H9 (cell line): Measurements from ENCODE around the gene HSD17B13. TPM values are rescaled to one million over a fixed set of nuclear protein-coding genes. Genes with fewer than 3 reads are reported as not detected.
A peak's percentile ranks its signal among the peaks of the same experiment; 100 is the strongest.

Experiments used
- DNase-seq: peaks from one replicate; pipeline ENCODE4 v3.0.0-alpha.2; 2017
- H2AFZ ChIP-seq: one replicate; pipeline ENCODE4 v1.6.1; 2013; ENCODE audit warnings: mild to moderate bottlenecking, low read length, control low read depth, moderate library complexity
- H2AK5ac ChIP-seq: 2 replicates; pipeline ENCODE4 v1.6.1; 2013; ENCODE audit warnings: low read length, control low read depth, mixed read lengths; ENCODE audit not compliant: insufficient read length
- H2BK120ac ChIP-seq: one replicate; pipeline ENCODE4 v1.6.1; 2013; ENCODE audit warnings: low read depth, mild to moderate bottlenecking, low read length, control low read depth, inconsistent platforms; ENCODE audit not compliant: poor library complexity, severe bottlenecking
- H2BK12ac ChIP-seq: 2 replicates; pipeline ENCODE4 v1.6.1; 2013; ENCODE audit warnings: low read length, control low read depth, mixed read lengths, low read depth; ENCODE audit not compliant: insufficient read length
- H2BK15ac ChIP-seq: 2 replicates; pipeline ENCODE4 v1.6.1; 2013; ENCODE audit warnings: low read depth, low read length, control low read depth
- H2BK20ac ChIP-seq: one replicate; pipeline ENCODE4 v1.6.1; 2013; ENCODE audit warnings: low read depth, mild to moderate bottlenecking, low read length, control low read depth, inconsistent platforms; ENCODE audit not compliant: poor library complexity, severe bottlenecking
- H2BK5ac ChIP-seq: 2 replicates; pipeline ENCODE4 v1.6.1; 2013; ENCODE audit warnings: low read length, control low read depth, mixed read lengths; ENCODE audit not compliant: insufficient read length
- H3K14ac ChIP-seq: 2 replicates; pipeline ENCODE4 v1.6.1; 2013; ENCODE audit warnings: low read length, control low read depth; ENCODE audit not compliant: insufficient read depth
- H3K18ac ChIP-seq: 2 replicates; pipeline ENCODE4 v1.6.1; 2013; ENCODE audit warnings: low read depth, mild to moderate bottlenecking, mixed read lengths, low read length, control low read depth; ENCODE audit not compliant: insufficient read length
- H3K23ac ChIP-seq: 2 replicates; pipeline ENCODE4 v1.6.1; 2013; ENCODE audit warnings: low read length, control low read depth, mixed read lengths, low read depth; ENCODE audit not compliant: insufficient read length
- H3K23me2 ChIP-seq: 2 replicates; pipeline ENCODE4 v1.6.1; 2013; ENCODE audit warnings: low read depth, mild to moderate bottlenecking, mixed read lengths, low read length, control low read depth; ENCODE audit not compliant: insufficient read length, poor library complexity, severe bottlenecking
- H3K27ac ChIP-seq: 2 replicates; pipeline ENCODE4 v1.5.1; 2013; ENCODE audit warnings: low read length, control low read depth, mixed read lengths, low read depth; ENCODE audit not compliant: insufficient read length
- H3K27me3 ChIP-seq: 2 replicates; pipeline ENCODE4 v1.6.1; 2013; ENCODE audit warnings: low read length, control low read depth, inconsistent platforms; ENCODE audit not compliant: insufficient read depth
- H3K4ac ChIP-seq: 2 replicates; pipeline ENCODE4 v1.6.1; 2013; ENCODE audit warnings: low read depth, mild to moderate bottlenecking, control low read depth, inconsistent platforms, low read length, moderate library complexity
- H3K4me1 ChIP-seq: 2 replicates; pipeline ENCODE4 v1.6.1; 2013; ENCODE audit warnings: low read length, control low read depth, inconsistent platforms; ENCODE audit not compliant: insufficient read depth
- H3K4me2 ChIP-seq: 2 replicates; pipeline ENCODE4 v1.6.1; 2013; ENCODE audit warnings: low read length, control low read depth, mixed read lengths; ENCODE audit not compliant: insufficient read length, insufficient read depth
- H3K56ac ChIP-seq: 2 replicates; pipeline ENCODE4 v1.6.1; 2013; ENCODE audit warnings: low read depth, mild to moderate bottlenecking, mixed read lengths, low read length, control low read depth; ENCODE audit not compliant: insufficient read length
- H3K79me1 ChIP-seq: 2 replicates; pipeline ENCODE4 v1.6.1; 2013; ENCODE audit warnings: low read depth, mild to moderate bottlenecking, moderate library complexity, low read length, control low read depth, inconsistent platforms; ENCODE audit not compliant: insufficient read depth, poor library complexity, severe bottlenecking
- H3K79me2 ChIP-seq: 2 replicates; pipeline ENCODE4 v1.6.1; 2013; ENCODE audit warnings: low read length, control low read depth, inconsistent platforms; ENCODE audit not compliant: insufficient read depth
- H3K9ac ChIP-seq: 2 replicates; pipeline ENCODE4 v1.6.1; 2013; ENCODE audit warnings: low read length, control low read depth, mixed read lengths; ENCODE audit not compliant: insufficient read length; ENCODE audit errors: extremely low read depth
- H3K9me3 ChIP-seq: one replicate; pipeline ENCODE4 v1.6.1; 2013; ENCODE audit warnings: low read depth, low read length, inconsistent platforms; ENCODE audit not compliant: control insufficient read depth
- H3T11ph ChIP-seq: one replicate; pipeline ENCODE4 v1.6.1; 2013; ENCODE audit warnings: mild to moderate bottlenecking, low read length, control low read depth, inconsistent platforms
- H4K20me1 ChIP-seq: one replicate; pipeline ENCODE4 v1.6.1; 2013; ENCODE audit not compliant: control insufficient read depth, insufficient read length, insufficient read depth
- H4K5ac ChIP-seq: 2 replicates; pipeline ENCODE4 v1.6.1; 2013; ENCODE audit warnings: low read depth, mild to moderate bottlenecking, mixed read lengths, low read length, control low read depth; ENCODE audit not compliant: insufficient read length
- H4K8ac ChIP-seq: replicated peaks from 2 replicates; pipeline ENCODE4 v1.6.1; 2013; ENCODE audit warnings: low read length, control low read depth, mixed read lengths, low read depth; ENCODE audit not compliant: insufficient read length
- H4K91ac ChIP-seq: 2 replicates; pipeline ENCODE4 v1.6.1; 2013; ENCODE audit warnings: low read depth, mild to moderate bottlenecking, moderate library complexity, mixed read lengths, low read length, control low read depth; ENCODE audit not compliant: insufficient read length
- H3K27ac Mint-ChIP-seq, 3 experiments: 2 replicates in 2 of 3; 3 replicates in 1 of 3; pipeline ENCODE4 v1.8.0; 2020 to 2021; ENCODE audit warnings: mixed read lengths in 3 of 3, mild to moderate bottlenecking in 1 of 3, moderate library complexity in 1 of 3
- H3K27me3 Mint-ChIP-seq: 2 replicates; pipeline ENCODE4 v1.8.0; 2021; ENCODE audit warnings: low read depth, mild to moderate bottlenecking, moderate library complexity, mixed read lengths
- H3K36me3 Mint-ChIP-seq, 3 experiments: 2 replicates in 2 of 3; 3 replicates in 1 of 3; pipeline ENCODE4 v1.8.0; 2020 to 2021; ENCODE audit warnings: low read depth in 3 of 3, mixed read lengths in 3 of 3; ENCODE audit not compliant: insufficient read depth in 1 of 3
- H3K4me1 Mint-ChIP-seq, 2 experiments: 2 replicates each; pipeline ENCODE4 v1.8.0; 2020; ENCODE audit warnings: mixed read lengths in 2 of 2
- H3K4me3 Mint-ChIP-seq, 2 experiments: 2 replicates in 1 of 2; 3 replicates in 1 of 2; pipeline ENCODE4 v1.8.0; 2020 to 2021; ENCODE audit warnings: mild to moderate bottlenecking in 2 of 2, mixed read lengths in 2 of 2, moderate library complexity in 1 of 2
- H3K9me3 Mint-ChIP-seq, 2 experiments: 2 replicates in 1 of 2; 3 replicates in 1 of 2; pipeline ENCODE4 v1.8.0; 2020; ENCODE audit warnings: mild to moderate bottlenecking in 2 of 2, mixed read lengths in 2 of 2, moderate library complexity in 1 of 2
- CTCF ChIP-seq: fragments of 200-600 bp; sonication (generic); conservative IDR thresholded peaks from 3 replicates; pipeline ENCODE4 v1.8.0; 2021; ENCODE audit warnings: antibody characterized with exemption, mild to moderate bottlenecking
- WGBS: extraction: QIAGEN DNeasy Blood & Tissue Kit; methylation state at CpG from one replicate; pipeline ENCODE4 v1.1.7; 2013; ENCODE audit warnings: missing lambda C conversion rate, low lambda C conversion rate, mixed read lengths; ENCODE audit not compliant: insufficient read length; ENCODE audit errors: extremely low coverage; 5-methylcytosine and 5-hydroxymethylcytosine counted together
- total RNA-seq: library from RNA; stranded (reverse); gene quantifications from 2 replicates; pipeline ENCODE4 v1.2.1, GENCODE V29; 2021

The HSD17B13 gene
- total RNA-seq, 1 experiment from 2014 or later = not detected

- H3K23me2 ChIP-seq = no peaks in the 10 kb centered on the region
- Mint-ChIP-seq H3K27me3 (peaks cover 1% of the 10 kb centered on the region; the same call in 1 of the 2 replicates), H3K27ac (no peak overlapping the region; a peak in 1 of 7 replicates), H3K36me3 (no peaks in the 10 kb centered on the region), H3K4me3 (no peak overlapping the region), H3K4me1 (peaks cover 3 to 8% of the 10 kb centered on the region in 2 experiments; a peak in 3 of 4 replicates), H3K9me3 (no peaks in the 10 kb centered on the region)
- no peak overlapping the region for H3K4me2 ChIP-seq
- peak overlapping the region; percentile 17 for H2AFZ ChIP-seq
- H3K79me2 ChIP-seq = no peaks in the 10 kb centered on the region
- H3K14ac ChIP-seq = no peak overlapping the region
- no peak overlapping the region for H3K18ac ChIP-seq
- H3K27ac ChIP-seq = no peak overlapping the region
- no peaks in the 10 kb centered on the region for H3K27me3 ChIP-seq
- H4K8ac ChIP-seq = no peak overlapping the region
- no peak overlapping the region for H2BK20ac ChIP-seq
- no peak overlapping the region for H3K4ac ChIP-seq
- no peak overlapping the region for H2AK5ac ChIP-seq
- WGBS = no CpG with 5 or more reads among the region's 7 CpGs
- no peak overlapping the region for H2BK5ac ChIP-seq
- peak; percentile 36 for DNase-seq
- H2BK120ac ChIP-seq = no peak overlapping the region
- H3K79me1 ChIP-seq = no peaks in the 10 kb centered on the region
- H3K9me3 ChIP-seq = no peaks in the 10 kb centered on the region
- no peak overlapping the region for H3T11ph ChIP-seq
- no peaks in the 10 kb centered on the region for H3K4me1 ChIP-seq
- TF ChIP-seq CTCF = no peak
- H3K56ac ChIP-seq = no peak overlapping the region
- H2BK12ac ChIP-seq = no peak overlapping the region
- H4K5ac ChIP-seq = no peak overlapping the region
- H4K91ac ChIP-seq = no peak overlapping the region
- H4K20me1 ChIP-seq = no peaks in the 10 kb centered on the region
- H3K23ac ChIP-seq = no peak overlapping the region
- no peak overlapping the region for H2BK15ac ChIP-seq
- H3K9ac ChIP-seq = no peak overlapping the region
Observed at GRCh38 chr4:87270825-87271224, 51.9 kb downstream of the HSD17B13 start.
